Activated CD4-positive, alpha-beta T cell treated with anti-CD3 and anti-CD28 coated beads, Interleukin-2, amount 50 U/mL, for 4 hours (primary cell): Measurements from ENCODE around the gene ATG16L1.

Experiments
- DNase-seq, 2 experiments: peaks; one replicate each; pipeline ENCODE4 v3.0.0-alpha.2; 2020

The ATG16L1 gene

DNA sequence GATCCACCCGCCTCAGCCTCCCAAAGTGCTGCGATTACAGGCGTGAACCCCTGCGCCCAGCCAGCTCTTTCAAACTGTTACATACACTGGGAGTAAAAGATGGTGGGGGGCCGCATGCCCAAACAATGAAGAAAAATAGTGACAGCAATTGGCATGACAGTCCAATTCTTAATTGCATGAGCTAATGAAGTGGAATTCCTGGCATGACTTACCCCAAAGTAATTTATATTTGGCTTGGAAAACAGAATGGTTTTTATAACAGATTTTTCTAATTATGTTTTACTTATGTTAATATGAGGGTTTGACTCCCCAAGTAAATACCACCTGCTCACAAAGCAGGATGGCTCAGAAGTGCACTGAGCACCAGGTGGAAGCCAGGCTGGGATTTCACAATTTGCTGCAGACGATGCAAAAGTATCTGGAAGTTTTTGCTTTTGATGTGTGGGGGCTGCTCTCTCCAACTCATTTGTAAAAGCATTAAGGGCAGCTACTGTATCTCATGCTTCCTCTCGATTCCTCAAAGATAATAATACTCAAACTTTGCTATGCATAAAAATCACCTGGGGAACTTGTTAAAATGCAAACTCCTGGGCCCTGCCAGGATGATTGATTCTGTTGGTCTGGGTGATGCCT is 24.0 kb upstream of the ATG16L1 start:
- DNase-seq, result no peak

DNA sequence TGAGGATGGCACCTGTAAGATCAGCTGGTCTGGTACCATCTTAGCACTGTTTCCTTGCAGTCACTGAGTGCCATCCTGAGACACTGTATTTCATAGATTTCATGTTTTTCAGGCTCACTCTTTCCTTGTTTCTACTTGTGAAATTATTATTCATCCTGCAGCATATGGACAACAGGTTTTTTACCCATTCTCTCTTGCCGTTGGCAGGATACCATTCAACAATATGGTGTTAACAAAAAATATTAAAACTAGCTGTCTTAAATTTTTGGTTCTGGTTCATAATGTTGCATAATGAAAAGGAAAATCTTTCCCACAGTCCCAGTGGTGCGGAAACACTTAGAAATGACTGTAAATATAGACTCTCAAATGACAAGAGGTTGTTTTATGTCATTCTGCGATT is 23.1 kb upstream of the ATG16L1 start:
- DNase-seq, result no peak

DNA sequence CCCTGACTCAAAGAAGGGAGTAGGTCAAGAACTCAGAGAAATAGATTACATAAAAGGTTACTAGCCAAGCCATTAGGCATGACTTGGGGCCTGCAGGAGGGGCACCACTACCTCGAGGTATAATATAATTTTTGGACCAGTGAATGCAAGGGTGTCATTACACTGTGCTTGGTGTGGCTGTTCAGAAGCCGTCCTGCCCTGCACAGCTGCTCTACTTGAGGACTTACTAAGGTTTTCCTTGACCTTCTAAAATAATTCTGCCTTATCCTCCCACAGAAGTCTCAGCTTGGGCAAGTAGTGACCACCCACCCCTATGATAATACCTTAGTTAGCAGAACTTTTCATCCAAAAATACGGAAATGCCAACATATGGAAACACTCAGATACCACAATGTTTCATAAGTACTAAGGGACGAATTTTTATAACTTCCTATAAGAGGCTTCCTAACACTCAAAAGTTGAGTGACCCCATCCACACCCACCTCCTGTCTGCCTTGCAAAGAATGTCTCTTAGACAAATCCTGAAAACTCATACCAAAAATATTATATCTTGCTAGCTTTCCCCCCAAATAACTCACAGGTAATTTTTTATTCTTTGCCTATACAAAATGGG is 17.7 kb upstream of the ATG16L1 start:
- no peak for DNase-seq

DNA sequence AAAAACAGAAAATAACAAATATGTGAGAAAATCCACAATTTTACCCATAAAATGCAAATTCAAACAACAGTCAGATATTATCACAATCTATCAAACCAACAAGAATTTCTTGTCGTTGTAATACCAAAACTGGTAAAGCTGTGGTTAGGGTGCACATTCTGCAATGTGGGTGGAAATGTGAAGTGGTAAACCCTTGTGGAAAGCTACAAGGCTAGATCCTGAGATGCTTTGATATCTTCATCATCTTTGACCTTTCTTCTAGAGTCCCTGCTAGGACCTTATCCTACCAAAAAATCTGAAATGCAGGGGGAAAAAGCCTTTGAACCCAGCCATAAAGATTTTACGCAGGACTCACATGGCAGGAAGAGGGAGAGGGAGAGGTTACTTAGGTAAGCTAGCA is 17.2 kb upstream of the ATG16L1 start:
- DNase-seq, result no peak

DNA sequence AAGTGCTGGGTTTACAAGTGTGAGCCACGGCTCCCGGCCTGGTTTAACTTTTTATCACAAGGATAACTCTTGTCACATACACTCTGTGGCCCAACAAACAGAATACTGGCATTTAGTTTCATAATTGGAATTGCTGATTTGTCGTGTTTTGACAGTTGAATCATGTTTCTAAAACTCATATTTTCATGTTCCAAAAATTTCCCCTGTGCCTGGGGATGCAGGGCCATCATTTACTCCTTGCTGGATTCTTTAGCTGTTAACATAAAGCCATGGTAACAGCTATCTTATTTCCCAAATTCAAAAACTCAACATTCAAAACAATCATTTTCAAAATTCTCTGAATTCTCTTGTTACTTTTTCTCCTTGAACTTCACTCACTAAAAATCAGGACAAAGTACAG is 16.5 kb upstream of the ATG16L1 start:
- no peak for DNase-seq

DNA sequence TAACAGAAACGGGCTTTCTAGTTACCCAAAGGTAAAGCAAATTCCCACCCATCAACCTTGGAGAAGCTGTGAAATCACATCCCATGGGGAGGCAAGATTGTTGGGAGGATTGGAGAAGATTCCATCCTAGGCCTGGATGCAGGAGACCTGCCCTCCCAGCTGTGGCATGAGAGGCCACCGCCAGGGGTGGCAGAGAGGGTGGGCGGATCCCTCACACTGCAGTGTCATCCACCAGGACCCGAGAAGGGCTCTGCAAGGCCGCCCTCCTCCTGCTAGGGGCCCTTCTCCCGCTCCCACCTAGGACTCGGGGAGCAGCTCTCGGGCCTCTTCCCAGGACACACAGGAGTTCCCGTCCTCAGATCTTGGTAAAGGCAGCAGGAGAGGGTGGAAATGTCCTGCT is 15.5 kb upstream of the ATG16L1 start:
- no peak for DNase-seq

DNA sequence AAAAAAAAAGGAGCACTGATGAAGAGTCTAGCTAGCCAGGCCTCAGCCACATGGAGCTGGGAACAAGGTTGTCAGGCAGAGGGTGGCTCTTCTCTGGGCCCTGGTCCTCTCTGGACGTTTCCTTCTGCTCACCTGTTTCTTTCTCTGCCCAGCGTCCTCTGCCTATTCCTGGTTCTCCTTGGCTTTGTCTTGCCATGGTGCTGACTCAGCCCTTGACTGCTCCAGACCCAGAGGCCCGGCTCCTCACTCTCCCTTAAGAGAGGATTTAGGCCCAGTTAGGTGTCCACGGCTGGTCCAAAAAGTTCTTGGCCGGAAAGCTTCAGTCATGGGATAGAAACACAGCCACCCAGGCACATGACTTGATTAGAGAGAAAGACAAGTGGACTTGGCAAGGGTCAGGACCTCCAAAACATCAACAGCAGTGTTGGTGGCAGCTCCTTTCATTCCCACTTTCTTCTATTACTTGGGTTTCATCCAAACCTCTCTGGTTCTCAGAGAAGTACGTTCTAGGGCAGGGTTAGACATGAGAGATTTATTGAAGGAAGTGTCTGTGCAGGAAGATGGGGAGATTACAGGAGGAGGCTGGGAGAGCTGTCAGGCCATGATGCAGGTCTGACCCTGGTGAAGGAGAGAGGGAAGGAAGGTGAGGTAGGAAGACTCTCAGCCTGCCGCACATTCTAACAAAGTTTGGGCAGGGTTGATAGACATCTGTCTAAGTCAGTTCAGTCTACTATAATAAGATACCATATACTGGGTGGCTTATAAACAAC is 14.5 kb upstream of the ATG16L1 start:
- DNase-seq, result no peak

DNA sequence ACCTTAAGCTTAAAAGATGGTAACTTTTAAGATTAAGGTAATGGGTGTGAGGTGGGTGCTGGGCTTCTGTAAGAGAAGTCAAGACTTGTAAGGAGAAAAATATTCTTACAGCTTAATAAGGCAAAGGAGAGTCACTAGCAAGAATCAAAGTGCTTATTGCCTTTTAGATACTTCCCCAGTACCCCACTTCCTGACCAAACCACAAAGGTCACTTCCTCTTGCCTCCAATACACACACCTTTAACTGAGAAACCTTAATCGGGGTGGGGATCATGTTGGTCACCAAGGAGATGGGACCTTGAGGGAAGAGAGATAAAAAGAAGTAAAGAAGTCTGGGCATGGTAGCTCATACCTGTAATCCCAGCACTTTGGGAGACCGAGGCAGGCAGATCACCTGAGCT is 10.6 kb upstream of the ATG16L1 start:
- DNase-seq, result no peak

DNA sequence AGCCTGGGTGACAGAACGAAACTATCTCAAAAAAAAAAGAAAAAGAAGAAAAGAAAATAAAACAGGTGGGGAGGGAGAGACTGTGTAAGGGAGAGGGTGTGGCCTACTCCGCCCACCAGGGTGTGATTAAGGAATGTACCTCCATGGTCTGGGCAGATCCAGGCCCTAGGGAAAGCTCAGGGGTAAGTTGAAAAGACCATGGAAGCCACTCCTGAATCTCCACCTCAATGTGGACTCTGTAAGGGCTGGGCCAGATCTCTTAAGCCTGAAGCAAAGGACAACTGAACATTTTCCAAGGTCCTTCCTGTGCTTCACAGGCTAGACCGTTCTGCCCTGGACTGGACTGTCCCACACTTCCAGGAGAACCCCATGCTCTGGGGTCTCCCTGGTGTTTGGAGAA is 9.7 kb upstream of the ATG16L1 start:
- DNase-seq, result no peak

DNA sequence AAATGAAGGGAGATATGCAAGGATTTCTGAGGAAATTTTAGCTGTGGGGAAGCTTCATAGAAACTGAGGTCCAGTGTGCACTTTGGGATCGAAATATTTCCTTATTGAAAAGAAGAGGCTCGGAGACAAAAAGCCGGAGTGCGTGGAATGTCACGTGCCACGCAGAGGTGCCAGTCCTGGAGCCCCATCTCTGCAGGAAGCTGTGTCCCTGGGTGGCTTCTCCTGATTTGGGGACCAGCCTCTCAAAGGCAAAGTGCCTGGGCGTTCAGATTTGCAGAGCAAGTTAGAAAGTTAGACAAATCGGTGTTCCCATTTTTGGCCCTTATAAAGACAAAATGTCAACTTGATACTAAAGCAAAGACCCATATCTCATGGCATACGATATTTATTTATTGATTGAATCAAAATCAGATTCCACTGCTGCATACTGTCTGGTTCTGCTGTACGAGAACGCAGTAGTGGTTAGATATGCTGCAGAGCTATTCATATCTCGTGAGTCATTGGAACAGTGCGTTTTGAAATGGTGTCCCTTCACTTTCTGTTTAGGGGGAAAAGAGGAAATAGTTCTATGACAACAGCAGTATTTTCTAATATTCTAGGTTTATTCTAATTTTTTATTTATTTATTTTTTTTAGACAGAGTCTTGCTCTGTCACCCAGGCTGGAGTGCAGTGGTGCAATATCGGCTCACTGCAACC is 9.1 kb upstream of the ATG16L1 start:
- no peak for DNase-seq

DNA sequence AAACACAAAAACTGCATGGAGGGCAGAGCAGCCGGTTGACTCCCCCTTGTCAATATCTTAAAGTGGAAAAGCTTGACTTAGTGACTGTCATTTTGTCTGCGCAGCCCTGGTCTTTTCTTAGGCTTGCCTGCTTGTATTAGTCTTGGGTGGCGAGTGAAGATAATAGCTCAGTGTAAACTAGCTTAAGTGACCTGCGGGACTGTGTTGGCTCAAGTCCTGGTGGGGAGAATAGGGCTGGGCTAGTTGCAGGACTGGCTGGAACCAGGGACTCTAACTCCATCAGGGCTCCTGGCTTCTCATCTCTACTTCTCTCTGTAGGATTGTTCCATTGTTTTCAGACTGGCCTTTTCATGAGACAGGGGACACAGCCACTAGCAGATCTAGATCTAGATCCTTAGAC is 8.1 kb upstream of the ATG16L1 start:
- no peak for DNase-seq

DNA sequence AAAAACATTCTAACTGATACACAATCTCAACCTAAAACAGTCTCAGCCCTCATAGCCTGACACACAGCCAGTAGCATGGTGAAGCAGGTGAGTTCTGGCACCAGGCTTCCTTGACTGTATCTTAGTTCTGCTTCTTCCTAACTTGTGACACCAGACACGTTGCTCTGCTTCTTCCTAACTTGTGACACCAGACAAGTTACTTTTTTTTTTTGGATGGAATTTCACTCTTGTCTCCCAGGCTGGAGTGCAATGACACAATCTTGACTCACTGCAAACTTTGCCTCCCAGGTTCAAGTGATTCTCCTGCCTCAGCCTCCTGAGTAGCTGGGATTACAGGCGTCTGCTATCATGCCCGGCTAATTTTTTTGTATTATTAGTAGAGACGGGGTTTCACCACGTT is 6.7 kb upstream of the ATG16L1 start:
- no peak for DNase-seq

DNA sequence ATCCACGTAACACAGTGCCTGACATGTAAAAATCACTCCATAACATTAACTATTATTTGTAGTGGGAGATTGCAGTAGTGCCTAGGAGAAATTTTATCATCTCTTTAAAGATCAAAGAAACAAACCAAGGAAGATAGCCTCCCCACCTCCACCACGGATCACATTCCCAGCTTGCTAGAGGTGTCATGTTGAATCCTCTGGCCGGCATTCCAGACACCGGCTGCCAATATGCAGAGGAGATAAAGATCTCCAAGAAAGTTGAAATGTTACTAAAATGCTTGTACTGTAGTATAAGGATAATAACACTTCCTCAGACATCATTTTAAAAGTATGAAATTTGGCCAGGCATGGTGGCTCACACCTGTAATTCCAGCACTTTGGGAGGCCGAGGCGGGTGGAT is 6.1 kb upstream of the ATG16L1 start:
- no peak for DNase-seq

DNA sequence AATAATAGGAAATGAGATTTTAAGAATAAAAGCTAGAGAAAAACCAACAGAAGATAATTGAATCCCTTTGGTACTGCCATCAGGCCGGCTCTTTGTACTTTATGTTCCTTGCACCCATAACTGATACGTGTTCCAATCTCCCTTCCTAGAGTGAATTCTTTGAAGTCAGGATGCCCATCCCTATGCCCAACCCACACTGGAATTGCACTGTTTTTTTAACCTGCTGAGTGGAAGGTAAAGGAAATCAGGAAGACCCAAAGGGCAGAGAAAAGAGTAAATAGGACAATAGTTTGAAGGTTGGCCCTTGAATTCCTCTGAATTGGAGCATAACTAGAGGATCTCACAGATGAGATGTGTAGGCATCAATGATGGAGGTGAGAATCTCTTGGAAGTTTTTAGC is 4.4 kb upstream of the ATG16L1 start:
- DNase-seq, result no peak

DNA sequence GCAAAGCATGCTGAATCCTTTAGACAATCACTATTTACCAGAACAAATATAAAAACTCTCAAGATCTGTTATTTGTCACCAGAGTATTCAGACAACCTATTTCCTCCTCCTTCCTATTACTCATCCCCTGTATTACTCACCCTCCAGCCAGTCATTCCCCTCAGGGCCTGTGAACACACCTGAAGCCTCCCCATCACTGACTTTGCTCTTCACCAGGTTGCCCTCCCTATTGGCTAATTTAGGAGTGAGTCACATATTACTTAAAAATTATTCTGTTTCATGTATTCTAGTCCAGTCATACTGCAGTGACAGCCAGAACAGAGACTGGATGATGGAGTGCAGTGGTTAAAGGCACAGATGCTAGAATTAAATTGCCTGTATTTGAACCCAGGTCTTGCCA is 3.7 kb upstream of the ATG16L1 start:
- DNase-seq, result peak; percentile 56 to 64

DNA sequence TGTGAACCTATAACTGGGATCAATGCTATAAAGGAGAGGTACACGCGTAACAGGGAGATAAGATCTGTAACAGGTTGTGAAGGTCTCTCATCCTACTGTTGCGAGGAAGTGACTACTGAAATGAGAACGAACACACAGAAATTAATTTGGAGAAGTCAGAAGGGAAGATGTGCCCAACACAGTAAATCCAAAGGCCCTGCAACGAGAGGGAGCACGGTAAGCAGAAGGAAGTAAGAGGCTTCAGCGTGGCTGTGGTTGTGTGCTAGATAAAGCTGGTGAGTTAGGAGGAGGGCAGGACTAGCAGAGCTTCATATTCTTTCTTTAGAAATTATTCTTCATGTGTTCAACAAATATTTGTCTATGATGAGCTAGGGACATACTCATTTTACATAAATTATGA is 2.5 kb upstream of the ATG16L1 start:
- no peak for DNase-seq

DNA sequence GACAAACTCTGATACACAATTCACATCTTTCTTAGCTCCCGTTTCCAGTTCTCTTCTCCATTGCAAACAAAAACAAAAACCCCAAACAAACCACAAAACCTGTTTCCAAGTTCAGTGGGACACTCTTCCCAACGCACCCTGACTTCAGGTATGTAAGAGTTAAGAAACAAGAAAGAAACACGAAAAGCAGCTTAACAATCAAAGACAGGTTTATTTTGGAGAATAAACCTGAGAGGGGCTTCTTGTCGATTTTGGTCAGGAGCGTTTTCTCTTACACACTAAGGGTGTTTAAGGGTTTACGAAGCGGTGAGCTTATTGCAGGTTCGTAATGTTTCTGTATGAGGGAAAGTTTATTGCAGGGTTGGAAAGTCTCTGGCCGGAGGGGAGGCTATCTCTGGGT is 905 bp upstream of the ATG16L1 start:
- no peak for DNase-seq

DNA sequence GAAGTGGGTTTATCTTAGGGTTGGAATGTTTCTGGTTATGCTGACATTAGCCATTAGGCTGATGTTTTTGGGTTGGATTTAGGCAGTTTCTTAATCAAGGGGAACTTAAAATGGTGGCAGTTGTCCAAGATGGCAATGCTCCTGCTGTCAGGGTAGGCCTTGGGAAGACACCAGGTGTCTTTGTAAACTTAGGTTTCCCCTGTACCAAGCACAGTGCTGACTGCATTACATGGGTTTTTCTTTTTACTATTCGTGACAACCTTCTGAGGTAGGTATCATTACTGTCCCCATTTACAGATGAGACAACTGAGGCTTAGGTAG is 528 bp upstream of the ATG16L1 start:
- no peak for DNase-seq

DNA sequence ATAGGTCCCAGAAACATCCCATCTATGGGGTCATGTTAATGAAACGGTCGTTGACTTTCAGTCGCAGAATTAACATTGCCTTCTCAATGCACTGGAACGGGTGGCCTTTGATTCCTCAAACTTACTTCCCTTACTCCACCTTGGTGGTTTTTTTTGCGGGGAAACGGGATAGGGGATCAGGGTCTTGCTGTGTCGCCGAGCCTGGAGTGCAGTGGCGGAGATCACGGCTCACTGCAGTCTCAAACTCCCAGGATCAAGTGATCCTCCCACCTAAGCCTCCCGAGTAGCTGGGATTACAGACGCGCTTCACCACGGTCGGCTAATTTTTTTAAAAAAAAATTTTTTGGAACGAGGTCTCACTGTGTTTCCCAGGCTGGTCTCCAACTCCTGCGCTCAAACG is 754 bp downstream of the ATG16L1 start:
- no peak for DNase-seq

DNA sequence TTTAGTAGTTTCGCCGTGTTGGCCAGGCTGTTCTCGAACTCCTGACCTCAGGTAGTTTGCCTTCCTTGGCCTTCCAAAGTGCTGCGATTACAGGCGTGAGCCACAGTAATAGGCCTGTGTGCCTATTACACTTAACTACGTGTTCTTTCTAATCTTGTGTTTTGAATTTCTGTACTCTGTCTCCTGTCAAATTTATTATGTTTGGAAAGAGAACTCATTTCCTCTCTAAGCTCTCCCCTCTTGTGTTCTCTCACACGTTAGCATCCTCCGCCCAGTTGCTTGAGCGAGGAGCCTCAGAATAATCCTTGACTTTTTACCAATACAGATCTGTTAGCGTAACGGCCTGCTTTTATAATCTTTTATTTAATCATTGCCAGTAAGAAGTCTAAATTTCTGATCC is 3.7 kb downstream of the ATG16L1 start:
- no peak for DNase-seq

DNA sequence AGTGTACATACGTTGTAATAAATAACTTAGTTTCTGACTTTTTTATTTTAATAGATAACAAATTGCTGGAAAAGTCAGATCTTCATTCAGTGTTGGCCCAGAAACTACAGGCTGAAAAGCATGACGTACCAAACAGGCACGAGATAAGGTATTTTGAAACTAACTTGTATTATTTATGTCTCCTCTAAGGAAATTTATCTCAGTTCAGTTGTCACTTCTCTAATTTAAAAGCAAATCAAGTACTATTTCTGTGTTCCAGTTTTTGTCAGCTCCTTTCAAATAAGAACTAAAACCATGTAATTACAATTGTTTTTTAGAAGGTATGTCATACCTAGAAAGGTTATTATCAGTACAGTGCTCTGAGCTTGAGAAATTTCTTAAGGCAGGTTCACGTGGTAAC is 4.6 kb downstream of the ATG16L1 start:
- no peak for DNase-seq

DNA sequence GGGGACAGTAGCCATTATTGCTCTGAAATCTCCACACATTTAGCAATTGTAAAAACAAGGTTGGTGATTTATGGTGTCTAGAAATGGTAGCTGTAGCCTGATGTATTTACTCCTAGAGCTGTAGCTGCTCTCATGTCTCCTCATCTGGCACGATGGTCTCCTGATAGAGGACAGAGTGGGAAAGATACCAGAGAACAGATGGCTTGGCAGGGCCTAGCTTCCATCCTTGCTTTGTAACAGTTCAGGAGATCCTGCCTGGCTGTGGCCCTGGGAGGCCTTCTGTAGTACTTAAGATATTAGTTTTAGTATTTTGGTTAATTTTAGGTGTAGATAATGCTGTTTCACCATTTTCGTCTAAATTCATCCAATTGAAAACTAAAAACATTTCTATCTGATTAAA is 6.7 kb downstream of the ATG16L1 start:
- DNase-seq, result no peak

DNA sequence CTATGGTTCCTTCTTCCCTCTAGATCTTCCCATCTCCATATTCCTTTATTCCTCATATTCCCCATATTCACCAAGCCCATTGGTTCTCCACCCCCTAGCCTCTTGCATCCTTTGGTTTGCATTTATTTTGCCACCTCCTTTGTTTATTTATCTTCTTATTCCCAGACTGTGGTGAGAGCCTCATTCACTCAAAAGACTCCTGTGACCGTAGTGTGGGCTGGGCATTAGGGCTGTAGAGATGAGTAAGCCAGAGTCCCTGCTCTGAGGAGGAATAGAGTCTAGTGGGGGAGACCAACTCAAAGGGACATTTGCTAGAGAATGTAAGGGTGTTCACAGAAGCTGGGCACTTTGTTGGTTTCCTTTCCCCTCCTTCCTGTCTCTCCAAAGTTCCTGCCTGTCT is 8.3 kb downstream of the ATG16L1 start:
- DNase-seq, result no peak

DNA sequence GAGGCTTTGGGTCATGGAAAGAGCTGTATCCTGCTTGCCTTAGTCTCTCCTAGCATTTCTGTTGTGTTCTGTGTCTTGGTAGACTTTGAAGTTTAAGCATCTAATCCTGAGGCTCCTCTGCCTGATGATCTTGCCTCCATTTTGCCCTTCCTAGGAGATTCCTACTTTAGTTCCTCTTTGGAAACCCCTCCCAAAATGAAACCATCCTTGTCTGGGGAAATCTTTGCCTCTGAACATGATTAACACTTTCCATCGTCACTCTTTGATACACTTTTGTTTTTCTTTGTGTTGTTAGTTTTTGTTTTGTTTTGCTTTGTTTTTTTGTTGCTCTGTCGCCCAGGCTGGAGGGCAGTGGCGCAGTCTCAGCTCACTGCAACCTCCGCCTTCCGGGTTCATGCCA is 9.2 kb downstream of the ATG16L1 start:
- DNase-seq, result no peak
